ENCODE results near the gene OR10H4. TPM values are rescaled to one million over a fixed set of nuclear protein-coding genes. Genes with fewer than 3 reads are reported as not detected.

Gene OR10H4
- total and polyA plus RNA-seq, 2 of the 13 experiments (the other 11 are each of a cell fraction or from before 2014, with no cell fraction given), result not detected

DNA sequence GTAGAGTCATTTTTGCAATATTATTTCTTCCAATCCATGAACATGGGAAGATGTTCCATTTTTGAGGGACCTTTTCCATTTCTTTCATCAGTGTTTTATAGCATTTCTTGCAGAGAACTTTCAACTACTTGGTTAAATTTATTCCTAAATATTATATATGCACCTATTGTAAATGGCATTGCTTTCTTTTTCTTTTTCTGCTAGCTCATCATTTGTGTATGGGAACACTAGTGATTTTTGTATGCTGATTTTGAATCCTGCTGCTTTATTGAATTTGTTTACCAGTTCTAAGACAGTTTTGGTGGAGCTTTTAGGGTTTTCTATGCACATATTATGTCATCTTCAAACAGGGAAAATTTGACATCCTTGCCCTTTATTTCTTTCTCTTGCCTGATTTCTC lies 43.8 kb upstream of the OR10H4 start:
- ChIA-PET POLR2A (no interaction called here), CTCF (ENCODE audit: low intra/inter-chr PET ratio, low total read pairs) (no interaction called here)
- no TSS peak for BruUV-seq (replicated peaks)
- DNase-seq (ENCODE audit: low spot score) (no peak), ATAC-seq (no peak), FAIRE-seq (no peak)
- Histone ChIP-seq H2AFZ (ENCODE audit: low read length) (no peak overlapping the region), H3K27me3 (ENCODE audit: control insufficient read depth in 1 of 2, insufficient read depth in 2 of 2, low read length in 2 of 2) (no peaks in the 10 kb centered on the region), H3K79me2 (ENCODE audit: insufficient read depth, low read length) (no peaks in the 10 kb centered on the region), H3K4me1 (ENCODE audit: insufficient read depth, low read length) (no peaks in the 10 kb centered on the region), H3K36me3 (replicated peaks in 1 of 2; ENCODE audit: control insufficient read depth in 1 of 2, insufficient read depth in 2 of 2, low read length in 2 of 2) (no peaks in the 10 kb centered on the region), H3K9me3 (ENCODE audit: low read length) (no peaks in the 10 kb centered on the region), H3K4me3 (replicated peaks in 1 of 3; ENCODE audit: insufficient read depth in 1 of 3, low read depth in 2 of 3, low read length in 3 of 3) (no peak overlapping the region), H3K9ac (ENCODE audit: insufficient read depth, low read depth, low read length) (no peak overlapping the region), H3K4me2 (ENCODE audit: low read depth, low read length) (no peak overlapping the region), H4K20me1 (ENCODE audit: insufficient read depth, low read length) (no peaks in the 10 kb centered on the region), H3K27ac (ENCODE audit: extremely low read length, insufficient read depth, low read length) (no peak overlapping the region)
- intact Hi-C loops (cut with micrococcal nuclease; ENCODE audit: unreplicated experiment) (no loop called here), in situ Hi-C loops (cut with HindIII; ENCODE audit: extremely low pct_ligation_motif_present, low pct_unique_long_range_greater_than_20kb) (no loop called here)
- no peak for TF ChIP-seq ZMYM3 (CRISPR knock-in tag; IDR thresholded peaks at IDR 0.05)
- peak; percentile 38; the same call in 1 of the 2 replicates for TF ChIP-seq MAFF (IDR thresholded peaks at IDR 0.05; ENCODE audit: low read depth, low read length)
- no peak for TF ChIP-seq ZFY (CRISPR knock-in tag; IDR thresholded peaks at IDR 0.05)
- no peak for TF ChIP-seq ZNF33A (CRISPR knock-in tag; IDR thresholded peaks at IDR 0.05; ENCODE audit: borderline replicate concordance)
- no peak for TF ChIP-seq AGO1 (IDR thresholded peaks at IDR 0.05; ENCODE audit: low read depth, low read length, poor library complexity, severe bottlenecking)
- TF ChIP-seq ZBTB21 (CRISPR knock-in tag; IDR thresholded peaks at IDR 0.05), result no peak
- TF ChIP-seq, protein P1, sequence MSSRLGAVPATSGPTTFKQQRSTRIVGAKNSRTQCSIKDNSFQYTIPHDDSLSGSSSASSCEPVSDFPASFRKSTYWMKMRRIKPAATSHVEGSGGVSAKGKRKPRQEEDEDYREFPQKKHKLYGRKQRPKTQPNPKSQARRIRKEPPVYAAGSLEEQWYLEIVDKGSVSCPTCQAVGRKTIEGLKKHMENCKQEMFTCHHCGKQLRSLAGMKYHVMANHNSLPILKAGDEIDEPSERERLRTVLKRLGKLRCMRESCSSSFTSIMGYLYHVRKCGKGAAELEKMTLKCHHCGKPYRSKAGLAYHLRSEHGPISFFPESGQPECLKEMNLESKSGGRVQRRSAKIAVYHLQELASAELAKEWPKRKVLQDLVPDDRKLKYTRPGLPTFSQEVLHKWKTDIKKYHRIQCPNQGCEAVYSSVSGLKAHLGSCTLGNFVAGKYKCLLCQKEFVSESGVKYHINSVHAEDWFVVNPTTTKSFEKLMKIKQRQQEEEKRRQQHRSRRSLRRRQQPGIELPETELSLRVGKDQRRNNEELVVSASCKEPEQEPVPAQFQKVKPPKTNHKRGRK (CRISPR knock-in tag; IDR thresholded peaks at IDR 0.05), result no peak
- TF ChIP-seq MAFK (conservative IDR thresholded peaks at IDR 0.05 in 1 of 2, IDR thresholded peaks at IDR 0.05 in 1 of 2; ENCODE audit: low read length in 2 of 2), result peak in 1 of 2 experiments; percentile 67; a peak in 3 of 4 replicates
- TF ChIP-seq ARNT2 (CRISPR knock-in tag; IDR thresholded peaks at IDR 0.05; ENCODE audit: low read depth), result no peak

Data from HepG2 (cell line).